HCT116 (cell line): ENCODE measurements around the gene FAM24A. TPM values are rescaled to one million over a fixed set of nuclear protein-coding genes. Genes with fewer than 3 reads are reported as not detected.

Experiments used
- ATAC-seq: fragments of 200-7000 bp; cut with Tn5 transposase; 2 replicates; pipeline ENCODE4 v1.9.1; 2020; ENCODE audit warnings: mild to moderate bottlenecking, moderate library complexity
- BruUV-seq: library from RNA; stranded (reverse); fragments of 400-500 nt; replicated peaks from 2 replicates; lab custom pipeline; 2021; lab: Mats Ljungman, UMichigan
- CTCF ChIA-PET: fragments of 300-600 bp; sonication (Branson Sonifier 250); formaldehyde crosslinking; loops from one replicate; lab custom pipeline; 2021; ENCODE audit warnings: antibody characterized with exemption; lab: Charles Lee
- POLR2A ChIA-PET: fragments of 300-600, 350-600 bp; sonication (Branson Sonifier 250); formaldehyde crosslinking; loops from one replicate; lab custom pipeline; 2021; ENCODE audit warnings: antibody characterized with exemption; lab: Charles Lee
- RAD21 ChIA-PET, 2 experiments: fragments of 300-600 bp; sonication (Branson Sonifier 250); formaldehyde crosslinking; loops; one replicate each; lab custom pipeline; 2023; ENCODE audit warnings: low total read pairs in 2 of 2; ENCODE audit not compliant: uncharacterized antibody in 2 of 2, unreplicated experiment in 2 of 2, low non-redundant PET in 1 of 2; lab: Charles Lee
- DNase-seq: peaks from one replicate; pipeline ENCODE4 v3.0.0-alpha.2; 2010; ENCODE audit warnings: low read depth, low spot score
- H2AFZ ChIP-seq: fragments of 200-600 bp; shearing (Covaris generic), sonication (generic); 2 replicates; pipeline ENCODE4 v1.6.1; 2017; ENCODE audit warnings: low read depth, mixed run types, mixed read lengths, antibody characterized with exemption, low read length; ENCODE audit not compliant: poor library complexity, severe bottlenecking
- H3K27ac ChIP-seq: 2 replicates; pipeline ENCODE4 v1.5.1; 2012; ENCODE audit warnings: low read depth, low read length
- H3K27me3 ChIP-seq: fragments of 200-600 bp; sonication (generic); 2 replicates; pipeline ENCODE4 v1.6.1; 2016; ENCODE audit warnings: mixed run types, low read length, mixed read lengths; ENCODE audit not compliant: insufficient read depth
- H3K36me3 ChIP-seq, 2 experiments: fragments of 200-500 bp in 1 of 2; fragments of 200-600 bp in 1 of 2; sonication (Bioruptor generic) in 1 of 2; sonication (generic) in 1 of 2; 2 replicates each; pipeline versions ENCODE4 v1.5.1 to v1.6.1; 2014 to 2016; ENCODE audit warnings: low read length in 2 of 2, inconsistent platforms in 1 of 2, mixed read lengths in 1 of 2, mixed run types in 1 of 2; ENCODE audit not compliant: insufficient read depth in 2 of 2, control insufficient read depth in 1 of 2
- H3K4me1 ChIP-seq, 2 experiments: fragments of 200-600 bp in 1 of 2; sonication (generic) in 1 of 2; 2 replicates each; pipeline versions ENCODE4 v1.5.1 to v1.6.1; 2012 to 2017; ENCODE audit warnings: low read length in 2 of 2, inconsistent platforms in 1 of 2, mild to moderate bottlenecking in 1 of 2, mixed read lengths in 1 of 2, mixed run types in 1 of 2, moderate library complexity in 1 of 2; ENCODE audit not compliant: insufficient read depth in 2 of 2, control insufficient read depth in 1 of 2
- H3K4me2 ChIP-seq: fragments of 200-600 bp; sonication (generic); 2 replicates; pipeline ENCODE4 v1.6.1; 2017; ENCODE audit warnings: mixed run types, low read length, mixed read lengths
- H3K4me3 ChIP-seq, 2 experiments: fragments of 200-600 bp in 1 of 2; sonication (generic) in 1 of 2; replicated peaks in 1 of 2; 2 replicates each; pipeline ENCODE4 v1.5.1; 2011 to 2016; ENCODE audit warnings: low read length in 2 of 2, control low read depth in 1 of 2, low read depth in 1 of 2, mild to moderate bottlenecking in 1 of 2, mixed read lengths in 1 of 2, mixed run types in 1 of 2
- H3K79me2 ChIP-seq: fragments of 200-600 bp; sonication (generic); 2 replicates; pipeline ENCODE4 v1.6.1; 2017; ENCODE audit warnings: mild to moderate bottlenecking, mixed run types, low read length, moderate library complexity, mixed read lengths; ENCODE audit not compliant: insufficient read depth
- H3K9ac ChIP-seq: fragments of 200-600 bp; sonication (generic); 2 replicates; pipeline ENCODE4 v1.6.1; 2016; ENCODE audit warnings: low read length, mixed read lengths
- H3K9me2 ChIP-seq: fragments of 200-600 bp; sonication (generic), shearing (Covaris generic); 2 replicates; pipeline ENCODE4 v1.6.1; 2017; ENCODE audit warnings: mixed run types, mild to moderate bottlenecking, moderate library complexity; ENCODE audit not compliant: insufficient read depth
- H3K9me3 ChIP-seq, 2 experiments: fragments of 200-500 bp in 1 of 2; fragments of 200-600 bp in 1 of 2; sonication (Bioruptor generic) in 1 of 2; sonication (generic) in 1 of 2; 2 replicates each; pipeline ENCODE4 v1.6.1; 2014 to 2017; ENCODE audit warnings: low read length in 2 of 2, mixed read lengths in 2 of 2, inconsistent platforms in 1 of 2, low read depth in 1 of 2, mild to moderate bottlenecking in 1 of 2, mixed run types in 1 of 2, moderate library complexity in 1 of 2; ENCODE audit not compliant: control insufficient read depth in 1 of 2, insufficient read depth in 1 of 2
- H4K20me1 ChIP-seq: fragments of 200-600 bp; sonication (generic), shearing (Covaris generic); 2 replicates; pipeline ENCODE4 v1.6.1; 2017; ENCODE audit warnings: mixed run types, mild to moderate bottlenecking, moderate library complexity; ENCODE audit not compliant: insufficient read depth
- ATF3 ChIP-seq: IDR thresholded peaks from 2 replicates; pipeline ENCODE4 v1.6.1; 2012
- CBX3 ChIP-seq: IDR thresholded peaks from 2 replicates; pipeline ENCODE4 v1.6.1; 2012; ENCODE audit warnings: low read depth
- CEBPB ChIP-seq: IDR thresholded peaks from 2 replicates; pipeline ENCODE4 v1.6.1; 2012; ENCODE audit warnings: low read depth
- CTCF ChIP-seq, 3 experiments: fragments of 200-600 bp in 1 of 3; sonication (generic) in 1 of 3; IDR thresholded peaks in 2 of 3; conservative IDR thresholded peaks in 1 of 3; 2 replicates each; pipeline ENCODE4 v1.5.1; 2012 to 2017; ENCODE audit warnings: low read depth in 2 of 3, low read length in 2 of 3, antibody characterized with exemption in 1 of 3, borderline replicate concordance in 1 of 3, control low read depth in 1 of 3, mild to moderate bottlenecking in 1 of 3, mixed read lengths in 1 of 3, mixed run types in 1 of 3, moderate library complexity in 1 of 3; ENCODE audit not compliant: insufficient read depth in 1 of 3
- EGR1 ChIP-seq: IDR thresholded peaks from 2 replicates; pipeline ENCODE4 v1.6.1; 2012; ENCODE audit warnings: low read depth
- ELF1 ChIP-seq: IDR thresholded peaks from 2 replicates; pipeline ENCODE4 v1.6.1; 2012; ENCODE audit warnings: low read depth, borderline replicate concordance
- EZH2 ChIP-seq: fragments of 200-600 bp; sonication (generic); IDR thresholded peaks from 2 replicates; pipeline ENCODE4 v1.6.1; 2017; ENCODE audit warnings: antibody characterized with exemption, mixed run types
- EZH2phosphoT487 ChIP-seq: fragments of 200-600 bp; IDR thresholded peaks from 2 replicates; pipeline ENCODE4 v1.6.1; 2018; ENCODE audit warnings: antibody characterized with exemption, borderline replicate concordance
- FOSL1 ChIP-seq: IDR thresholded peaks from 2 replicates; pipeline ENCODE4 v1.6.1; 2012; ENCODE audit warnings: low read depth
- JUND ChIP-seq: IDR thresholded peaks from 2 replicates; pipeline ENCODE4 v1.6.1; 2012
- MAX ChIP-seq: IDR thresholded peaks from 2 replicates; pipeline ENCODE4 v1.6.1; 2012
- POLR2A ChIP-seq: IDR thresholded peaks from 2 replicates; pipeline ENCODE4 v1.7.0; 2011; ENCODE audit warnings: borderline replicate concordance; ENCODE audit not compliant: insufficient read depth, insufficient read length; ENCODE audit errors: extremely low read depth
- POLR2AphosphoS5 ChIP-seq: IDR thresholded peaks from 2 replicates; pipeline ENCODE4 v1.6.1; 2011; ENCODE audit warnings: mild to moderate bottlenecking, low read depth, low read length, moderate library complexity
- RAD21 ChIP-seq: IDR thresholded peaks from 2 replicates; pipeline ENCODE4 v1.6.1; 2012; ENCODE audit warnings: low read depth, mild to moderate bottlenecking
- REST ChIP-seq: IDR thresholded peaks from 2 replicates; pipeline ENCODE4 v1.6.1; 2012; ENCODE audit warnings: low read depth
- SIN3A ChIP-seq: IDR thresholded peaks from 2 replicates; pipeline ENCODE4 v1.6.1; 2012; ENCODE audit warnings: low read depth
- SP1 ChIP-seq: IDR thresholded peaks from 2 replicates; pipeline ENCODE4 v1.6.1; 2012; ENCODE audit warnings: low read depth
- SRF ChIP-seq: IDR thresholded peaks from 2 replicates; pipeline ENCODE4 v1.6.1; 2012; ENCODE audit warnings: low read depth
- TCF7L2 ChIP-seq: IDR thresholded peaks from 2 replicates; pipeline ENCODE4 v1.7.0; 2011; ENCODE audit warnings: borderline replicate concordance, inconsistent platforms; ENCODE audit not compliant: insufficient read depth, insufficient read length; ENCODE audit errors: extremely low read depth
- YY1 ChIP-seq: IDR thresholded peaks from 2 replicates; pipeline ENCODE4 v1.6.1; 2011; ENCODE audit warnings: low read length, low read depth, moderate library complexity, mild to moderate bottlenecking; ENCODE audit not compliant: insufficient replicate concordance; ENCODE audit errors: extremely low read depth
- ZFX ChIP-seq: fragments of 450-650 bp; IDR thresholded peaks from 2 replicates; pipeline ENCODE4 v1.6.1; 2017
- ZNF274 ChIP-seq: fragments of 200-500 bp; sonication (Bioruptor generic); IDR thresholded peaks from 2 replicates; pipeline ENCODE4 v1.6.1; 2014; ENCODE audit warnings: mild to moderate bottlenecking, low read depth, low read length, inconsistent platforms
- intact Hi-C: fragments of 100-400 bp; cut with micrococcal nuclease; formaldehyde crosslinking; loops from 2 replicates; pipeline ENCODE4 v1.10.0; 2022
- total RNA-seq: library from RNA; stranded (reverse); gene quantifications from one replicate; pipeline ENCODE4 v1.2.1, GENCODE V29; 2021; ENCODE audit not compliant: unreplicated experiment

The FAM24A gene
- total RNA-seq, 1 experiment from 2014 or later = not detected

GRCh38 chr10:122879339-122880273, 30.8 kb upstream of the FAM24A start, which contains the start of gene FAM24B:
FAM24B (minus strand) TSS chr10:122879581; CDS start chr10:122850515, 29,066 bp downstream.
- no peaks in the 10 kb centered on the region for H3K36me3 ChIP-seq
- H3K27ac ChIP-seq = peak within 1 kb of the TSS; percentile 33
- peaks cover 0 to 6% of the 10 kb centered on the region in 2 experiments; a peak in 1 of 4 replicates for H3K4me1 ChIP-seq
- H3K27me3 ChIP-seq = peaks cover 16% of the 10 kb centered on the region; the same call in 1 of the 2 replicates
- DNase-seq (peak; percentile 88), ATAC-seq (peak; percentile 85)
- no TSS peak for BruUV-seq
- intact Hi-C loops = no loop called here
- ChIA-PET CTCF (no interaction called here), RAD21 (no interaction called here), POLR2A (no interaction called here)
- H2AFZ ChIP-seq = no peak within 1 kb of the TSS
- peak within 1 kb of the TSS; percentile 67 for H3K4me2 ChIP-seq
- no peaks in the 10 kb centered on the region for H3K9me2 ChIP-seq
- TF ChIP-seq SIN3A = peak; percentile 42; the same call in 1 of the 2 replicates
- no peak for TF ChIP-seq YY1
- TF ChIP-seq SRF = no peak
- no peak for TF ChIP-seq EZH2
- no peak for TF ChIP-seq TCF7L2
- no peak for TF ChIP-seq SP1
- TF ChIP-seq EGR1 = no peak
- no peak for TF ChIP-seq JUND
- TF ChIP-seq CEBPB = no peak
- TF ChIP-seq ZNF274 = no peak
- TF ChIP-seq MAX = peak; percentile 75
- no peak for TF ChIP-seq CTCF (IDR thresholded peaks at IDR 0.05 in 2 of 3, conservative IDR thresholded peaks at IDR 0.05 in 1 of 3; ENCODE audit: borderline replicate concordance in 1 of 3, insufficient read depth in 1 of 3, low read depth in 2 of 3, low read length in 2 of 3)
- TF ChIP-seq EZH2phosphoT487 = no peak
- TF ChIP-seq CBX3 = no peak
- 0 out of 2 replicates have a peak, but pooled peaks have one; percentile 49 for TF ChIP-seq ZFX
- no peak; the same call in 1 of the 2 replicates for TF ChIP-seq ATF3
- no peak for TF ChIP-seq RAD21
- TF ChIP-seq POLR2AphosphoS5 = peak; percentile 85
- no peak for TF ChIP-seq REST
- no peak for TF ChIP-seq POLR2A
- TF ChIP-seq ELF1 = no peak
- TF ChIP-seq FOSL1 = no peak
- peaks cover 46% of the 10 kb centered on the region for H3K79me2 ChIP-seq
- no peaks in the 10 kb centered on the region for H3K9me3 ChIP-seq
- no peaks in the 10 kb centered on the region for H4K20me1 ChIP-seq
- peak within 1 kb of the TSS; percentile 53 to 61 for H3K4me3 ChIP-seq
- peak within 1 kb of the TSS; percentile 64 for H3K9ac ChIP-seq
